HK-2 (cell line): ENCODE results near the gene RPS6KB2.
A peak's percentile ranks its signal among the peaks of the same experiment; 100 is the strongest.
"Not testable (repeated sequence)": the region's sequence is repeated elsewhere in the genome, so short reads cannot be mapped to it uniquely, and the experiment has no call there.

Experiments
- DNase-seq: peaks from one replicate; pipeline ENCODE4 v3.0.0-alpha.2; 2018; ENCODE audit not compliant: unreplicated experiment

RPS6KB2 gene

GRCh38 chr11:67466962-67467771 lies 38.9 kb downstream of the RPS6KB2 start:
- DNase-seq = no peak

DNA sequence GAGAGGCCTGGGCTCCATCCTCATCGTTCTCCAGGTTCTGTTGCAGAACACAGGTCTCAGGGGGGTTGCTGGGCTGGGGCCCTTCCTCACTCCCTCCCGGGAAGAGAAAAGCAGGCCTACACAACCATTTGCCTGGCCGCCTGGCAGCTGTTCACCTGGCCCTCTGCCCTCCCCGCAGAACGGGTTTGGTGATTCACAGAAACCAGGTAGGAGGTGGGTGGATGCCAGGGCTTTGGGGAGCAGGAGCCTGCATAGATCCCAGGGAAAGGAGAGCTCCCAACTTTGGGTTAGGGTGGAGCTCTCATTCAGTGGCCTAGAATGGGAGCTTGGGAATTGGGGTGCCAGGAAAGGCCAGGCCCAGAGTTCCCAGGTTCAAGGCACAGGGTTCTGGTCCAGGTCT lies 39.8 kb downstream of the RPS6KB2 start:
- DNase-seq = peak; percentile 16

GRCh38 chr11:67468456-67468758 lies 40.1 kb downstream of the RPS6KB2 start:
- no peak for DNase-seq

GRCh38 chr11:67468759-67469507 lies 40.6 kb downstream of the RPS6KB2 start, which contains the start of gene TMEM134:
Gene TMEM134, minus strand, starts transcription at chr11:67469251. Its CDS starts 59 bp downstream, at chr11:67469192.
- peak; percentile 91 for DNase-seq

DNA sequence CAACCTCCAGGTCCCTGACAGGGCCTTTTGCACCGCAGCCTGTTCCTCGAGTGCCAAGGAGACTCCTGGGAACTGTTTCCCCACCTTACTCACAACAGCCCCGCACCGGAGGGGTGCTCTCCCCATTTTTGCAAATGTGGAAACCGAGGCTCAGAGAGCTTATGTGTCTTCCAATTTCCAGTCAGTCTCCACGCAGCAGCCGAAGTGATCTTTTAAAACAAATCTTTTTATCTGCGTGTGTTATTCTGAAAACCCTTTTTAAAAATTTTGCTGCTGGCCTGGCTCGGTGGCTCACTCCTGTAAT lies 41.2 kb downstream of the RPS6KB2 start:
- DNase-seq = no peak

DNA sequence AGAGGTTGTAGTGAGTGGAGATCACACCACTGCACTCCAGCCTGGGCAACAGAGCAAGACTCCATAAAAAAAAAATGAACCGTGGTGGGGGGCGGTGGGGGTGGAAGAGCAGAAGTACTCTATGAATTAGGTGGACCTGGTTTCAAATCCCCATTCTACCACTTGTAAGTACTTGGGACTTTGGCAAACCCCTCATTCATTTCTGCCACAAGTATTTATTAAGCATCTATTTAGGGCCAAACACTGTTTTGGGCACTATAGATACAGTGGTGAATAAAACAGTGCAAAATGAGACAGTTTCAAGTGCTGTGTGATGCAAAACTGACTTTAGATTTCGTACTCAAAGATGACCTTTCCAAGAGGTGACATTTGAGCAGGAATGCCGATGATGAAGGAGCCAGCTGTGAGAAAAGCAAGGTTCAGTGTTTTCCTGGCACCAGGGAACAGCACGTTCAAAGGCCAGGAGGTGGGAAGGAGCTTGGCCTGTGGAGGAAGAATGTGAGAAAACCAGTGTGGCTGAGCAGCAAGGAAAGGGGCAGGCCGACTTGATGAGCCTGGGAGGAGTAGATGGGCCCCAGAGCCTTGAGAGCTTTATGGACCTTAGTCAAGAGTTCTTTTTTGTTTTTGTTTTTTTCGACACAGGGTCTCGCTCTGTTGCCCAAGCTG lies 42.2 kb downstream of the RPS6KB2 start:
- no peak for DNase-seq

DNA sequence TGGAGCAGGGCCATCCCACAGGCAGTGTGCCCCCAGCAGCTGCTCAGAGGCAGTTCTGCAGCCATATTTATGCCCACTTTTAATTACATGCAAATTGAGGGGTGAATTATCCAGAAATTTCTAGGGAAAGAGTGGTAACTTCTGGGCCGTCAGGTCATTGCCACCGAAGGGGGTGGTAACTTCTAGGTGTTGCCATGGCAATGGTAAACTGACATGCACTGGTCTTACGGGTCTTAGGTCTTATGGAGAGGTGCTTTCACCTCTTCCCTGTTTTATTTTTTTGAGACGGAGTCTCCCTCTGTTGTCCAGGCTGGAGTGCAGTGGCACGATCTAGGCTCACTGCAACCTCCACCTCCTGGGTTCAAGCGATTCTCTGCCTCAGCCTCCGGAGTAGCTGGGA lies 44.6 kb downstream of the RPS6KB2 start:
- DNase-seq = no peak

DNA sequence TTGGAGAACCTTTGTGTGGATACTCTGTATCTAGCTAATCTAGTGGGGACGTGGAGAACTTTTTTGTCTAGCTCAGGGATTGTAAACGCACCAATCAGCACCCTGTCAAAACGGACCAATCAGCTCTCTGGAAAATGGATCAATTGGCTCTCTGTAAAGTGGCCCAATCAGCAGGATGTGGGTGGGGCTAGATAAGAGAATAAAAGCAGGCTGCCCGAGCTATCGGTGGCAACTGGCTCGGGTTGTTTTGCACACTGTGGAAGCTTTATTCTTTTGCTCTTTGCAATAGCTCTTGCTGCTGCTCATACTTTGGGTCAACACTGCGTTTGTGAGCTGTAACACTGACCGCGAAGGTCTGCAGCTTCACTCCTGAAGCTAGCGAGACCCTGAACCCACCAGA lies 48.4 kb downstream of the RPS6KB2 start:
- DNase-seq = not testable (repeated sequence)

GRCh38 chr11:67477344-67478050 lies 49.2 kb downstream of the RPS6KB2 start:
- DNase-seq = not testable (repeated sequence)

GRCh38 chr11:67482275-67482826 lies 54.1 kb downstream of the RPS6KB2 start:
- DNase-seq = no peak

GRCh38 chr11:67482827-67483798 lies 54.8 kb downstream of the RPS6KB2 start, which contains the start of gene AIP:
Gene AIP, plus strand, starts transcription at chr11:67483026. Its CDS starts 133 bp downstream, at chr11:67483159.
- DNase-seq = peak; percentile 94

DNA sequence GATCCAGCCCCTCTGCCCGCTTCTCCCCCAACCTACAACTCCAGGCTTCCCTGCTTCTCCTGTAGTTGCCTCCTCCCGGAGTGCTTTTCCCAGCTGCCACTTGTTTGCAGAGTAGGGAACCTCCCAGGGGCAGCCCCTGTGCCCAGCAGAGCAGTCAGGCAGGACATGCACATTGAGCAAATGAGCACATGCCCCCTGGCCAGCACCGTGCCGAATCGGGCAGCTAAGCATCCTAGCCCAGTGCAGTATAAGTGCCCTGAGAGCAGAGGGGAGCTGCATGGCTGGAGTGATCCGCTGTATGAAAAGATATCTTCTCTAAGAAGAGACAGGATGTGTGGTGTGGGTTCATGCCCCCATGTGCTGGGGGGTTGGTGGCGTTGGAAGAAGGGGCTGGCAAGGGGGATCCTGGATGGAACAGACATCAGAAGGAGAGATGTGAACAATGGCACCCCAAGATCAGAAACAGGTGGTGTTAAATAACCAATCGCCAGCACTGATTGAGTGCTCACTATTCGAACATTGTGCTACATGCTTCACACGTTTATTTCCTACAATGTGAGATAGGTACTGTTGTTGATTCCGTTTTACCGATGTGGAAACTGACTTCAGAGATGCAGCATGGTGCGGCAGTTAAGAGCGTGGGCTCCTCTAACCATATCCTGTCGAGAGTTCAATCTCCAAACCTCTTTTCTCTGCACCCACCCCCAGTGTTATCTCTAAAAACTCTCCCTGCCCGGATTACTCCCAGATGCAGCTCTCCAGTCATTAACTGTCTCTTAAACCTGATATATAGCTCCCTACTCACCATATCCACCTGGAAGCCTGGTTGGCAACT lies 55.8 kb downstream of the RPS6KB2 start:
- peak; percentile 52 for DNase-seq

DNA sequence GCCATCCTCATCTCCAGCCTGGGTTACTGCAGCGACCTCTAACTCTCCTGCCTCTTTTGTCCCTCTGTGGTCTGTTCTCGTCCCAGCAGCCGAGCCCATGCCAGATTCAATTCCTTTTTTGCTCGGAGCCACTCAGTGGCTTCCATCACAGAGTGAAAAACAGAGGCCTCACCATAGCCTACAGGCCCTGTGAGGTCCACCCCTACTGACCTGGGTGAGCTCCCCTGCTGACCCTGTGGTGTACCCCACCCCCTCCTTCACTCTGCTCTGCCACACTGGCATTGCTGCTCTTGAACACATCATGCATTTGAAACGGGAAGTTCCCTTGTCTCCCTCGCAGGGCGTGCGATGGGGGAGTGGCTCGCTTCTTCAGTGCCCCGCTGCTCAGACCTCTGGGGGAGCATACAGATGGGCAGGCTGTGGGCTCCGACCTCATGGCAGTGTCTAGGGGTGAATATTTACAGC lies 56.6 kb downstream of the RPS6KB2 start:
- DNase-seq = no peak
